K562 (cell line): Measurements from ENCODE around the gene RAPGEF5. TPM values are rescaled to one million over a fixed set of nuclear protein-coding genes. Genes with fewer than 3 reads are reported as not detected.

Experiments
- ATF7 ChIP-seq: fragments of 450-650 bp; IDR thresholded peaks from 2 replicates; pipeline ENCODE4 v1.7.1; 2014; ENCODE audit warnings: mild to moderate bottlenecking, moderate library complexity
- BCL6 ChIP-seq: fragments of 250-450 bp; sonication (Bioruptor Pico); IDR thresholded peaks from 2 replicates; pipeline ENCODE4 v1.4.0; 2020
- C11orf30 ChIP-seq: fragments of 450-650 bp; IDR thresholded peaks from 2 replicates; pipeline ENCODE4 v1.6.1; 2016; ENCODE audit warnings: low read depth, mild to moderate bottlenecking
- CHD2 ChIP-seq: IDR thresholded peaks from 2 replicates; pipeline ENCODE4 v1.6.1; 2011; ENCODE audit warnings: low read depth, low read length
- CREM ChIP-seq: IDR thresholded peaks from 2 replicates; pipeline ENCODE4 v1.6.1; 2014; ENCODE audit warnings: antibody characterized with exemption, low read depth
- CTCF ChIP-seq, 3 experiments: IDR thresholded peaks in 2 of 3; conservative IDR thresholded peaks in 1 of 3; 2 replicates each; pipeline ENCODE4 v1.5.1; 2011 to 2012; ENCODE audit warnings: low read length in 3 of 3, mild to moderate bottlenecking in 3 of 3, control low read depth in 2 of 3, improper control_type of control experiment in 1 of 3, inconsistent platforms in 1 of 3, low read depth in 1 of 3, mixed read lengths in 1 of 3, moderate library complexity in 1 of 3; ENCODE audit not compliant: insufficient read depth in 2 of 3
- ELF1 ChIP-seq: fragments of 200-800 bp; sonication (Bioruptor generic); IDR thresholded peaks from 2 replicates; pipeline ENCODE4 v1.6.1; 2016; ENCODE audit warnings: missing genetic modification characterization, missing compliant biosample characterization
- FOSL1 ChIP-seq: fragments of 200-800 bp; sonication (Bioruptor generic); conservative IDR thresholded peaks from 2 replicates; pipeline ENCODE4 v1.6.1; 2016; ENCODE audit warnings: missing genetic modification characterization, missing compliant biosample characterization
- FOXK1 ChIP-seq: sonication (generic); formaldehyde crosslinking; IDR thresholded peaks from 2 replicates; pipeline ENCODE4 v1.8.0; 2022; ENCODE audit warnings: missing genetic modification reagents, mild to moderate bottlenecking, borderline replicate concordance
- FOXP4 ChIP-seq: sonication (generic); formaldehyde crosslinking; IDR thresholded peaks from 2 replicates; pipeline ENCODE4 v1.8.0; 2022; ENCODE audit warnings: mild to moderate bottlenecking, missing genetic modification reagents, borderline replicate concordance
- HSF4 ChIP-seq: fragments of 250-450 bp; sonication (Bioruptor Pico); IDR thresholded peaks from 2 replicates; pipeline ENCODE4 v2.1.2; 2022; ENCODE audit warnings: mild to moderate bottlenecking, moderate library complexity, borderline replicate concordance
- KLF6 ChIP-seq: fragments of 250-450 bp; sonication (Bioruptor Pico); IDR thresholded peaks from 2 replicates; pipeline ENCODE4 v1.4.0; 2020; ENCODE audit warnings: mild to moderate bottlenecking, moderate library complexity, borderline replicate concordance
- L3MBTL2 ChIP-seq: fragments of 450-650 bp; IDR thresholded peaks from 2 replicates; pipeline ENCODE4 v1.6.1; 2016; ENCODE audit warnings: mild to moderate bottlenecking, moderate library complexity
- MAFF ChIP-seq: IDR thresholded peaks from 2 replicates; pipeline ENCODE4 v1.6.1; 2012; ENCODE audit warnings: low read length, improper control_type of control experiment
- MEF2A ChIP-seq: IDR thresholded peaks from 2 replicates; pipeline ENCODE4 v1.6.1; 2011; ENCODE audit warnings: low read depth, mild to moderate bottlenecking, low read length, moderate library complexity; ENCODE audit not compliant: control insufficient read depth
- NR2C1 ChIP-seq, 2 experiments: fragments of 450-650 bp; IDR thresholded peaks; 2 replicates each; pipeline ENCODE4 v1.6.1; 2017; ENCODE audit warnings: mild to moderate bottlenecking in 2 of 2, antibody characterized with exemption in 1 of 2, inconsistent platforms in 1 of 2, missing compliant biosample characterization in 1 of 2, missing genetic modification characterization in 1 of 2
- POLR3G ChIP-seq: IDR thresholded peaks from 2 replicates; pipeline ENCODE4 v1.6.1; 2011; ENCODE audit not compliant: insufficient read length, insufficient replicate concordance; ENCODE audit errors: extremely low read depth
- RAD51 ChIP-seq: fragments of 450-650 bp; IDR thresholded peaks from 2 replicates; pipeline ENCODE4 v1.7.1; 2016; ENCODE audit warnings: low read depth, mild to moderate bottlenecking, borderline replicate concordance
- RNF2 ChIP-seq: sonication (generic); IDR thresholded peaks from 2 replicates; pipeline ENCODE4 v1.6.1; 2016
- SRSF7 ChIP-seq: fragments of 200-400 bp; formaldehyde crosslinking; optimal IDR thresholded peaks from 2 replicates; pipeline ENCODE3; 2017; ENCODE audit warnings: mild to moderate bottlenecking, low read depth, low read length
- TSC22D4 ChIP-seq: fragments of 450-650 bp; IDR thresholded peaks from 2 replicates; pipeline ENCODE4 v1.6.1; 2016; ENCODE audit warnings: missing genetic modification characterization, missing biosample characterization, control low read depth
- USF1 ChIP-seq: sonication (generic); formaldehyde crosslinking; IDR thresholded peaks from 2 replicates; pipeline ENCODE4 v1.9.0; 2022; ENCODE audit warnings: mild to moderate bottlenecking, missing genetic modification reagents
- ZNF224 ChIP-seq: sonication (generic); formaldehyde crosslinking; IDR thresholded peaks from 2 replicates; pipeline ENCODE4 v1.8.0; 2022; ENCODE audit warnings: mild to moderate bottlenecking, missing genetic modification reagents
- ZNF766 ChIP-seq: fragments of 200-800 bp; sonication (Bioruptor generic); conservative IDR thresholded peaks from 2 replicates; pipeline ENCODE4 v1.6.1; 2016; ENCODE audit warnings: missing genetic modification characterization, missing compliant biosample characterization
- polyA plus RNA-seq, 8 experiments: library from polyadenylated mRNA; depleted of rRNA in 4 of 8; stranded (reverse) in 5 of 8; unstranded in 3 of 8; fragments of >200 nt; fragmentation: Nextera tagmentation in 2 of 8; fragmentation: Illumina TruSeq in 1 of 8; extraction: Ambion mirVana in 2 of 8; extraction: Trizol in 1 of 8; gene quantifications; 2 replicates each; pipeline versions ENCODE4 v1.2.1 to v1.2.3, GENCODE V29; 2011 to 2014; ENCODE audit warnings: inconsistent platforms in 1 of 8, missing spikeins in 1 of 8
- total RNA-seq, 7 experiments: library from RNA; depleted of rRNA in 6 of 7; stranded (reverse); fragments of >200 nt in 6 of 7; fragmentation: Illumina TruSeq in 2 of 7; extraction: Trizol in 2 of 7; gene quantifications; 2 replicates each; pipeline versions ENCODE4 v1.2.1 to v1.2.3, GENCODE V29; 2011 to 2021; ENCODE audit warnings: low replicate concordance in 1 of 7

Gene RAPGEF5
- total and polyA plus RNA-seq, 9 of the 15 experiments (the other 6 are each of a cell fraction or from before 2014, with no cell fraction given), result 0.39 to 2.0 (median 1.1) TPM

DNA sequence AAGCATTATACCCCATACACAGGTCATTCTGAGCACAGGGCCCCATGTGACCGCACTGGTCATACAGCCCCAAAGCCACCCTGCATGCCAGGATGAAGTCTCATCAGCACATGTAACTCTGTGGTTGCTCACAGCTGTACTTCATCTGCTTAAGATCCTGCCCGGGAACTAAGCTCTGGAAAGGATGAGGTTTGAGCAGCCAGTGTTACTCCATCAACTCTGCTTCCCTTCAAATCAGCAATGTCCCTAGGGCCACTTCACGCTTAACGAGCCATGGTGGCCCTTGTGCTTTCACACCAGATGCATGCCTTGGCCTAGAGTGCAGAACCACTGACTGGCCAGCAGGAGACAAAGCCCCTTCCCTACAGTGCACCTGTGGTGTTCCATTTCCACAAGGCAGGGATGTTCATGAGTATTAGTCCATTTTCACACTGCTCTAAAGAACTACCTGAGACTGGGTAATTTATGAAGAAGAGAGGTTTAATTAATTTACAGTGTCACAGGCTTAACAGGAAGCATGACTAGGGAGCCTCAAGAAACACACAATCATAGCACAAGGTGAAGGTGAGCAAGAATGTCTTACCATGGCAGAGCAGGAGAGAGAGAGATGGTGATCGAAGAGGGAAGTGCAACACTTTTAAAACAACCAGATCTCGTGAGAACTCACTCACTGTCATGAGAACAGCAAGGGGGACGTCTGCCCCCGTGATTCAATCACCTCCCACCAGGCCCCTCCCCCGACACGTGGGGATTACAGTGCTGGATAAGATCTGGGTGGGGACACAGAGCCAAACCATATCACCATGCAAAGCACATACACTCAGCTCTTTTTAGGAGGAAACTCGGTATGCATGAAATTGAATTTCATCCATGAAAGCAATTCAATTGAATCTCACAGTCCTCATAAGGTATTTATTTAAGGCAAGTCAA lies 262.3 kb downstream of the RAPGEF5 start (continued):
- TF ChIP-seq USF1 (CRISPR knock-in tag), result peak; percentile 69
- TF ChIP-seq ELF1 (tag), result 0 out of 2 replicates have a peak, but pooled peaks have one; percentile 28
- no peak for TF ChIP-seq SRSF7
- no peak for TF ChIP-seq POLR3G
- 0 out of 2 replicates have a peak, but pooled peaks have one; percentile 28 for TF ChIP-seq ZNF224 (CRISPR knock-in tag)
- peak; percentile 15; the same call in 1 of the 2 replicates for TF ChIP-seq ZNF766 (CRISPR knock-in tag)
- TF ChIP-seq RAD51, result peak; percentile 55; the same call in 1 of the 2 replicates
- peak; percentile 69; the same call in 1 of the 2 replicates for TF ChIP-seq FOXK1
- TF ChIP-seq BCL6 (CRISPR knock-in tag), result no peak
- no peak for TF ChIP-seq TSC22D4 (tag)
- peak; percentile 46; the same call in 1 of the 2 replicates for TF ChIP-seq C11orf30
- peak in 2 of 3 experiments; percentile 4 to 43; a peak in 1 of 6 replicates for TF ChIP-seq CTCF (IDR thresholded peaks at IDR 0.05 in 2 of 3, conservative IDR thresholded peaks at IDR 0.05 in 1 of 3; ENCODE audit: insufficient read depth in 2 of 3, low read depth in 1 of 3, low read length in 3 of 3)
- TF ChIP-seq MAFF, result no peak
- TF ChIP-seq KLF6 (CRISPR knock-in tag), result no peak
- TF ChIP-seq NR2C1 (IDR thresholded peaks at IDR 0.05), result no peak
- TF ChIP-seq NR2C1 (tag; IDR thresholded peaks at IDR 0.05), result no peak
- TF ChIP-seq FOSL1 (tag), result peak; percentile 59
- peak; percentile 39; the same call in 1 of the 2 replicates for TF ChIP-seq FOXP4 (CRISPR knock-in tag)
- peak; percentile 36; the same call in 1 of the 2 replicates for TF ChIP-seq RNF2
- peak; percentile 88 for TF ChIP-seq CHD2
- TF ChIP-seq ATF7, result peak; percentile 24; the same call in 1 of the 2 replicates
- no peak for TF ChIP-seq MEF2A
- TF ChIP-seq HSF4 (CRISPR knock-in tag), result no peak
- 0 out of 2 replicates have a peak, but pooled peaks have one; percentile 13 for TF ChIP-seq CREM
- peak; percentile 73 for TF ChIP-seq L3MBTL2
